Astrocyte of the hippocampus (primary cell): ENCODE results near the gene KANSL3.
"Not testable (repeated sequence)": the region's sequence is repeated elsewhere in the genome, so short reads cannot be mapped to it uniquely, and the experiment has no call there.

Source experiments
- DNase-seq: peaks from one replicate; pipeline ENCODE4 v3.0.0; 2011; ENCODE audit warnings: low read depth, low spot score

KANSL3 gene

GRCh38 chr2:96655526-96655925, 17.4 kb upstream of the KANSL3 start:
- no peak for DNase-seq

- not testable (repeated sequence) for DNase-seq
These were observed 16.7 kb upstream of the KANSL3 start for GRCh38 chr2:96654791-96655190.

GRCh38 chr2:96651793-96652192, 13.7 kb upstream of the KANSL3 start:
- no peak for DNase-seq

GRCh38 chr2:96649342-96649741, 11.2 kb upstream of the KANSL3 start:
- no peak for DNase-seq

- DNase-seq, result no peak
These were observed 10.3 kb upstream of the KANSL3 start for GRCh38 chr2:96648306-96648930.

GRCh38 chr2:96647681-96648080, 9.6 kb upstream of the KANSL3 start:
- no peak for DNase-seq

- DNase-seq, result peak; percentile 72
These were observed 4.7 kb upstream of the KANSL3 start, which contains the start of gene FER1L5 for GRCh38 chr2:96642564-96643360. FER1L5 (plus strand) TSS chr2:96642764; CDS start chr2:96642837, 73 bp downstream.

GRCh38 chr2:96637385-96638143, 548 bp downstream of the KANSL3 start:
- DNase-seq, result peak; percentile 95

- DNase-seq, result peak; percentile 45
These were observed 1.5 kb downstream of the KANSL3 start for GRCh38 chr2:96636551-96637171.

GRCh38 chr2:96633641-96634040, 4.5 kb downstream of the KANSL3 start:
- DNase-seq, result no peak

- DNase-seq, result peak; percentile 16
These were observed 6.2 kb downstream of the KANSL3 start for GRCh38 chr2:96631804-96632435.

- no peak for DNase-seq
These were observed 11.6 kb downstream of the KANSL3 start for GRCh38 chr2:96626553-96626942.

GRCh38 chr2:96625571-96626552, 12.2 kb downstream of the KANSL3 start:
- peak; percentile 35 for DNase-seq

GRCh38 chr2:96623116-96623515, 15.0 kb downstream of the KANSL3 start:
- no peak for DNase-seq

GRCh38 chr2:96622544-96622943, 15.6 kb downstream of the KANSL3 start:
- DNase-seq, result no peak

- DNase-seq, result no peak
These were observed 19.4 kb downstream of the KANSL3 start for GRCh38 chr2:96618596-96619283.

GRCh38 chr2:96617012-96617411, 21.1 kb downstream of the KANSL3 start:
- no peak for DNase-seq

- DNase-seq, result no peak
These were observed 21.6 kb downstream of the KANSL3 start for GRCh38 chr2:96616535-96616934.

- no peak for DNase-seq
These were observed 22.0 kb downstream of the KANSL3 start for GRCh38 chr2:96616128-96616527.
